ENCODE results near the gene ARMC12. TPM values are rescaled to one million over a fixed set of nuclear protein-coding genes. Genes with fewer than 3 reads are reported as not detected.

Gene ARMC12
- total and polyA plus RNA-seq, 10 of the 15 experiments (the other 5 are each of a cell fraction or from before 2014, with no cell fraction given): 0.10 to 1.6 (median 0.62) TPM

GRCh38 chr6:35703554-35703953 lies 33.3 kb upstream of the ARMC12 start:
- no peaks in the 10 kb centered on the region for H3K27me3 ChIP-seq (replicated peaks in 1 of 2; ENCODE audit: control insufficient read depth in 2 of 2, insufficient read depth in 2 of 2, low read length in 1 of 2)

More at GRCh38 chr6:35703554-35703953, 33.3 kb upstream of the ARMC12 start:
- intact Hi-C loops (cut with micrococcal nuclease; ENCODE audit: unreplicated experiment): no loop called here
- no peak for FAIRE-seq
- no peak overlapping the region for H3K4me2 ChIP-seq (ENCODE audit: control insufficient read depth, insufficient read depth)
- CTCF ChIA-PET: interaction anchor here (1.4 kb wide), 1 partner anchor 18 kb away, joined by 4 read pairs; no protein-coding TSS in a partner anchor
- no peak overlapping the region for H3K27ac ChIP-seq (ENCODE audit: control insufficient read depth, insufficient read depth)
- no peak for DNase-seq (ENCODE audit: low read depth, low spot score)
- SMC1A ChIA-PET (ENCODE audit: uncharacterized antibody, unreplicated experiment): no interaction called here
- peaks cover 3% of the 10 kb centered on the region; the same call in 2 of the 3 replicates for H3K9me3 ChIP-seq (replicated peaks; ENCODE audit: control insufficient read depth, insufficient read depth, low read length)
- H4K20me1 ChIP-seq (ENCODE audit: control insufficient read depth, insufficient read depth): no peaks in the 10 kb centered on the region
- BruUV-seq (replicated peaks): no TSS peak
- H2AFZ ChIP-seq (ENCODE audit: control insufficient read depth, low read depth, low read length): peak overlapping the region; percentile 37; the same call in 1 of the 2 replicates
- RAD21 ChIA-PET (ENCODE audit: unreplicated experiment): no interaction called here
- H3K4me3 ChIP-seq: no peak overlapping the region
- ATAC-seq: peak; percentile 56; the same call in 2 of the 3 replicates
- TF ChIP-seq RUNX3 (IDR thresholded peaks at IDR 0.05; ENCODE audit: low read length): no peak
- TF ChIP-seq SREBF1 (IDR thresholded peaks at IDR 0.05; ENCODE audit: low read length): no peak
- TF ChIP-seq MTA2 (IDR thresholded peaks at IDR 0.05; ENCODE audit: low read depth): no peak
- TF ChIP-seq POLR2A (IDR thresholded peaks at IDR 0.05; ENCODE audit: low read depth, low read length): no peak
- no peak for TF ChIP-seq IKZF2 (IDR thresholded peaks at IDR 0.05)
- peak; percentile 81 for TF ChIP-seq NFYB (IDR thresholded peaks at IDR 0.05; ENCODE audit: insufficient read depth, low read depth, low read length)
- TF ChIP-seq YY1 (IDR thresholded peaks at IDR 0.05; ENCODE audit: low read depth, low read length): 0 out of 2 replicates have a peak, but pooled peaks have one; percentile 28
- TF ChIP-seq SIX5 (IDR thresholded peaks at IDR 0.05; ENCODE audit: low read depth, low read length, severe bottlenecking): peak; percentile 27
- TF ChIP-seq E4F1 (IDR thresholded peaks at IDR 0.05; ENCODE audit: borderline replicate concordance, partially characterized antibody): no peak
- peak; percentile 44 for TF ChIP-seq USF1 (IDR thresholded peaks at IDR 0.05; ENCODE audit: borderline replicate concordance, extremely low read length, insufficient read depth, low read depth, low read length)
- no peak for TF ChIP-seq NR2C1 (IDR thresholded peaks at IDR 0.05)
- H3K4me1 ChIP-seq (ENCODE audit: control insufficient read depth, insufficient read depth, low read length): no peaks in the 10 kb centered on the region
- in situ Hi-C loops (cut with MboI): no loop called here
- POLR2A ChIA-PET: no interaction called here
- no peaks in the 10 kb centered on the region for H3K36me3 ChIP-seq (ENCODE audit: control insufficient read depth in 2 of 2, insufficient read depth in 2 of 2, low read length in 1 of 2)
- no peaks in the 10 kb centered on the region for H3K79me2 ChIP-seq (ENCODE audit: control insufficient read depth, insufficient read depth, low read length)
- no peak overlapping the region for H3K9ac ChIP-seq (ENCODE audit: control insufficient read depth, insufficient read depth, low read length)

Measured in GM12878 (cell line).